ENCODE results near the gene REPIN1.

- no peak for TF ChIP-seq CTCF (IDR thresholded peaks at IDR 0.05; ENCODE audit: insufficient read depth, low read length, poor library complexity, severe bottlenecking)
- TF ChIP-seq EZH2phosphoT487 (conservative IDR thresholded peaks at IDR 0.05; ENCODE audit: low read length), result no peak
Observed at GRCh38 chr7:150337179-150337578, 31.4 kb upstream of the REPIN1 start.

Data from SU-DHL-6 (cell line).